OCI-LY3 (cell line): ENCODE data around the gene AR.

Experiments
- H2AFZ ChIP-seq: fragments of 200-600, 300-600 bp; shearing (Covaris generic); 2 replicates; pipeline ENCODE4 v1.6.0; 2014; ENCODE audit warnings: antibody characterized with exemption, low read depth, low read length
- H3K27ac ChIP-seq: fragments of 200-600, 300-600 bp; sonication (generic); 2 replicates; pipeline ENCODE4 v1.5.1; 2014; ENCODE audit warnings: mild to moderate bottlenecking, low read length, moderate library complexity, mixed read lengths
- H3K27me3 ChIP-seq: fragments of 200-600, 300-600 bp; sonication (generic); 2 replicates; pipeline ENCODE4 v1.6.1; 2014; ENCODE audit warnings: low read depth, low read length, mixed read lengths
- H3K36me3 ChIP-seq: fragments of 200-600, 300-600 bp; sonication (generic); replicated peaks from 2 replicates; pipeline ENCODE3; 2014; ENCODE audit warnings: low read depth, low read length, mixed read lengths
- H3K4me1 ChIP-seq: fragments of 300-600, 200-600 bp; sonication (generic); 2 replicates; pipeline ENCODE4 v1.6.1; 2014; ENCODE audit warnings: low read length, mixed read lengths
- H3K4me2 ChIP-seq: fragments of 200-600, 300-600 bp; sonication (generic); 2 replicates; pipeline ENCODE4 v1.6.1; 2014; ENCODE audit warnings: low read length, mixed read lengths
- H3K4me3 ChIP-seq: fragments of 300-600, 200-600 bp; sonication (generic); 2 replicates; pipeline ENCODE4 v1.5.1; 2014; ENCODE audit warnings: antibody characterized with exemption, mild to moderate bottlenecking, low read length, moderate library complexity
- H3K79me2 ChIP-seq: fragments of 300-600, 200-600 bp; shearing (Covaris generic); 2 replicates; pipeline ENCODE4 v1.6.1; 2014; ENCODE audit warnings: mild to moderate bottlenecking, low read length, mixed read lengths
- H3K9ac ChIP-seq: fragments of 300-600, 200-600 bp; shearing (Covaris generic); 2 replicates; pipeline ENCODE4 v1.6.0; 2014; ENCODE audit warnings: mild to moderate bottlenecking, low read length, moderate library complexity
- H3K9me3 ChIP-seq: fragments of 200-600, 300-600 bp; shearing (Covaris generic); 2 replicates; pipeline ENCODE4 v1.6.1; 2014; ENCODE audit warnings: low read length, mixed read lengths; ENCODE audit not compliant: insufficient read depth
- H4K20me1 ChIP-seq: fragments of 200-600, 300-600 bp; sonication (generic); 2 replicates; pipeline ENCODE4 v1.6.1; 2016; ENCODE audit warnings: low read length, mixed read lengths; ENCODE audit not compliant: insufficient read depth
- CTCF ChIP-seq: fragments of 200-600, 300-600 bp; sonication (generic); IDR thresholded peaks from 2 replicates; pipeline ENCODE4 v1.5.1; 2014; ENCODE audit warnings: antibody characterized with exemption, low read length, low read depth
- EZH2phosphoT487 ChIP-seq: fragments of 200-600 bp; shearing (Covaris generic); IDR thresholded peaks from 2 replicates; pipeline ENCODE4 v1.6.1; 2018; ENCODE audit warnings: antibody characterized with exemption, mixed run types, low read depth

Gene AR

GRCh38 chrX:67545036-67545821 is 1.4 kb downstream of the AR start:
- Histone ChIP-seq H3K79me2 (no peaks in the 10 kb centered on the region), H3K36me3 (no peaks in the 10 kb centered on the region), H2AFZ (no peak overlapping the region), H3K27me3 (no peaks in the 10 kb centered on the region), H3K4me2 (no peak overlapping the region), H4K20me1 (no peaks in the 10 kb centered on the region), H3K4me1 (no peaks in the 10 kb centered on the region), H3K27ac (no peak overlapping the region), H3K9me3 (no peaks in the 10 kb centered on the region), H3K4me3 (no peak overlapping the region), H3K9ac (no peak overlapping the region)
- TF ChIP-seq CTCF (no peak), EZH2phosphoT487 (no peak)

- Histone ChIP-seq H2AFZ (no peak overlapping the region), H3K4me2 (no peak overlapping the region), H3K9me3 (no peaks in the 10 kb centered on the region), H3K36me3 (no peaks in the 10 kb centered on the region), H3K27ac (no peak overlapping the region), H3K79me2 (no peaks in the 10 kb centered on the region), H4K20me1 (no peaks in the 10 kb centered on the region), H3K4me1 (no peaks in the 10 kb centered on the region), H3K4me3 (no peak overlapping the region), H3K27me3 (no peaks in the 10 kb centered on the region), H3K9ac (no peak overlapping the region)
- no peak for TF ChIP-seq CTCF
- no peak for TF ChIP-seq EZH2phosphoT487
Measured at GRCh38 chrX:67545893-67546495, 2.2 kb downstream of the AR start.

- no peaks in the 10 kb centered on the region for H3K27me3 ChIP-seq
- H2AFZ ChIP-seq: no peak overlapping the region
- no peak overlapping the region for H3K9ac ChIP-seq
- H3K4me1 ChIP-seq: no peaks in the 10 kb centered on the region
- no peak overlapping the region for H3K4me2 ChIP-seq
- H3K9me3 ChIP-seq: no peaks in the 10 kb centered on the region
- H3K79me2 ChIP-seq: no peaks in the 10 kb centered on the region
- H3K4me3 ChIP-seq: no peak overlapping the region
- H4K20me1 ChIP-seq: no peaks in the 10 kb centered on the region
- no peaks in the 10 kb centered on the region for H3K36me3 ChIP-seq
- TF ChIP-seq CTCF: no peak
- TF ChIP-seq EZH2phosphoT487: no peak
- no peak overlapping the region for H3K27ac ChIP-seq
Measured at GRCh38 chrX:67546496-67547423, 2.9 kb downstream of the AR start.
